Dedifferentiated amniotic fluid mesenchymal stem cell (primary cell): ENCODE results near the gene CFAP77.
A peak's percentile ranks its signal among the peaks of the same experiment; 100 is the strongest.
"Not testable (repeated sequence)": the region's sequence is repeated elsewhere in the genome, so short reads cannot be mapped to it uniquely, and the experiment has no call there.

Experiments
- DNase-seq: peaks from one replicate; pipeline ENCODE4 v3.0.0-alpha.2; 2016; ENCODE audit errors: extremely low spot score

CFAP77 gene

DNA sequence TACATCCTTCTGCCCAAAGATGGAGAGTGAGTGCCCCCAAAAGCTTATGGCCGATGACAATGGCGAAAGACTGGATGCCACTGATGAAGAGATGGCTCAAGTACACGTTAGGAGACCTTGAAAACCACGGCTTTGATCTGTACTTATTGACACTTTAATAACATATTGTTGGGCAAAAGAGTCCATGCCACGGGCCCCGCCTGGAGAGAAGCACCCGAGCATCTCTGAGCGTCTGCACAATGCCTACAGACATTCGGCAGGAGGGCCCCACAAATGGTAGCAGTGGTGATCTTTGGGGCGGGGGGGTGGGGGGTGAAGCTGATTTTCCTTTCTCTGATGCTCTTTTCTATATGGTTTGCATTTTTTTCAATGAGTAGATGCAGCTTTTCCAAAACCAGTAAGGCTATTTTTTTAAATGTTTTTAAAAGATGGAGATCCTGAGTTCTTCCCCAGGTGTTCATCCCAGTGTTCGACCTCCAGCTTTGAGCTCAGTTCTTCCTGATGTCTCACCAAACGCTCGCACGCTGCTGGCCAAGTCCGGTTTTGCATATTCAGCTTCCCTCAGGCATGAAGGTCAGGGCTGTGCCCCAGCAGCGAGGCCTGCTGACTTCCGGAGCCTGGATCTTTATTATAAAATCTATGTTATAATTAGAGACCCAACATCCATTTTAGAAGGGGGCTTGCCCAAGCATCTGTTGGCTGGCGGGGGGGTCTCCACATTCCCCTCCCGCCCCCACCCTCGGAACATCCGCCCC is 138.1 kb downstream of the CFAP77 start:
- no peak for DNase-seq

- no peak for DNase-seq
Observed at GRCh38 chr9:132548751-132549640, 139.0 kb downstream of the CFAP77 start.

DNA sequence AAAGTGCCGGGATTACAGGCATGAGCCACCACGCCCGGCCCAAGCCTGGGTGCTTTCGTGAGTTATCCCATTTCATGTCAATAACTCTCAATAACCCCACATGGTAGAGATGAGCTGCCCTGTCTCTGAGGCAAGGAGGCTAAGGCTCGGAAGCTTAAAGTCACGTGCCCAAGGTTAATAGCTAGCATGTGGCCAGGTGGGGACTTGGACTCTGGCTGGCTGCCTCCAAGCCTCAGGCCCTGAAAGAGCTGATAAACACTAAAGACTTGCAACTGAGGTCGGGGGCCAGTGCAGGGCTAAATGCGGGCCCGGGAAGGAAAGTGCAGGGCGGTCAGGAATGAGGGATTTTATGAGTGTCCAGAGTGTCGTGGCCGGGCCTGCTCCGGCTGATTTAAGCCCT is 141.5 kb downstream of the CFAP77 start:
- DNase-seq: no peak

DNA sequence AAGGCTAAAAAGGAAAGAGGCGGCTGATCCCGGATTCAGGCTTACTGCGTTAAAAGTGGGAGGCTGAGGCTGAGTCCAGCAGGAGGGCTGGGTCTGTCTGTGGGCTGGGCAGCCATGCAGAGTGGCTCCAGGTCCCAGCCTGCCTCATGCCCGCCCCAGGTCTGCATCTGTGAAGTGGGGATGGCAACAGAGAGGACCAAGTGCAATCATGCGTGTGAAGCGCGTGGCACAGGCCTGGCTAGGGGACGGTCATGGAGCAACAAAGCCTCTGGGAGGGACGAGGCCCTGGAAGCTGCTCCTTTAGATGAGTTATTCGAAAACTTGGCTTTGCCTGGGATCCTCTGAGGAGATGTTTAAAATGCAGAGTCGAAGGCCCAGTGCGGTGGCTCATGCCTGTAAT is 142.0 kb downstream of the CFAP77 start:
- no peak for DNase-seq

GRCh38 chr9:132554755-132555154 is 144.7 kb downstream of the CFAP77 start:
- no peak for DNase-seq

DNA sequence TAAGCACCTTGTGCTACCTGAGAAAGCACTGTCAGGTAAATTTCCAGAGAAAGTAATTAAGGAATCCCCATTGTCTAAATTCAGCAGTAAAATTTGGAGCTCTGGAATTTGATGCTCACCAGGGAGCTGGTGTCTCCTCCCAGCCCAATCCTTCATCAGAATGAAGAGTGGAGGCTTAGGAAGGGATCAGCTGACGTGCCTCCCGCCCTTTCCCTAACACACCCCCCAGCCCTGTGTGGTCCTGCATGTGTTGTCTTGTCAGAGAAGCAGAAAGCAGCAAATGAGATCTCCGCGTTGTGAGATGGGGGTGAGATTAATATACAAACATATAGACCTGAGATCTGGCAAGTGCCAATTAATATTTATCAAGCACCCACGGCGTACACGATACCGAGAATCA is 145.5 kb downstream of the CFAP77 start:
- DNase-seq: no peak

DNA sequence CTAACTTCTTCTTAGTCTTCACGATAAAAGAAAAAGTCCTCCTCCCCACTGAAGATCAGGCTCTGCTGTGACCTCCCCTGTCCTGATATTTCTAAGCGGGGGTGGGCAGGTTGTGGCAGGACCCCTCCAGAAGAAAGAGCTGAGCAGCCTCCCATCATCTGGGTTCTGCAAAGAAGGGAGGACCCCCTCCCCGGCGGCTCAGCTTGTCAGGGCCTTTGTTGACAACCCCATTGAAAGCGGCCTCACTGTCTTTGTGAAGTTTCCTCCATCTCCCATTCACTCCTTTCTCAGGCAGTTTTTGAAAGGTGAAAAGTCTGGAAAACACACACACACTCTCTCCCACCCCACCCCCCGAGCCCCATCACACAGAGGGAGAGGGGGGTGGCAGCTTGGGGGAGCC is 146.2 kb downstream of the CFAP77 start:
- DNase-seq: no peak

DNA sequence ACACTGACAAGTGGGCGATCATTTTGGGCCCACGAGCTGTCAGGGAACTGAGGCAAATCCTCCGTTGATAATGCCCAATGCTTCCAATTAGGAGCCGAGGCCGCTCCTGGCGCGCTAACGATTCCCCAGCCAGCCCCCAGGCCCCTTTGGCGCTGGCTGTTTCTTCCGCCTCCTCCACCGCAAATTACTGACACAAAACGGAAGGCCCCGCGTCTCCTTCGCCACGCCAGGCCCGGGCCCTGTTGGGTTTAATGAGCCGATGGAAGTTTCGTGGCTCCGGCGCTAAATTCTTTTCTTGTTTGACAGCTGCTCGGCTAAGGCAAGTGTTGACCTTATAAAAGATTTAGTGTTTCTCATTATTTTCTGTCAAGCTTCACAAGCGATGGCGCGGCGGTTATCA is 146.7 kb downstream of the CFAP77 start:
- DNase-seq: no peak

DNA sequence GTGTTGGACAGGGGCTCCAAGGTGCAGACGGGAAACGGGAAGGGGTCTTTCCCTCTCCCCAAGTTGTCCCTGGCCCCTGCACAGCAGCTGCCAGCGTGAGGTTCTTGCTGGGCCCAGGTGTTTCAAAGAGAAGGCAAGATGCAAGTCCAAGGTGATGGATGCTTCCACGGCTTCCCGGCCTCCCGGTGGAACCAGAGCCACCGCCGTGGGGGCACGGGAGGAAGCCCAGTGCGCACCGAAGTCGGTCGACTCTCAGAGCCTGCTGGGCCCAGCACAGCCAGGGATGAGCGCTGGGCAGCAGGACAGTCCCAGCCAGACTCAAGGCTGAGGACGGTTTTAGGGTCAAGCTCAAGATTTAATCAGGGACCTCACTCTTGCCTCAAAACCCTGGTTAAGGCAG is 147.1 kb downstream of the CFAP77 start:
- no peak for DNase-seq

DNA sequence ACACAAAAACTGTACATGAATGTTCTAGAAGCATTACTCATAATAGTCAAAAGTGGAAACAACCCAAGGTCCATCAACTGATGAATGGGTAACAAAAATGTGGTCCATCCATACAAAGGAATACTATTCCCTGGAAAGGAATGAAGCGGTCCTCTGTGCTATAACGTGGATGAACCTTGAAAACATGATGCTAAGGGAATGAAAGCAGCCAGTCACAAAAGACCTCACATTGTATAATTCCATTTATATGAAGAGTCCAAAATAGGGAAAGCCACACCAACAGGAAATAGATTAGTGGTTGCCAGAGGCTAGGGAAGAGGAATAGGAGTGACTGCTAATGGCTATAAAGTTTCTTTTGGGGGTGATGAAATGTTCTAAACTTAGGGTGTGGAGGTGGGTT is 149.7 kb downstream of the CFAP77 start:
- no peak for DNase-seq

DNA sequence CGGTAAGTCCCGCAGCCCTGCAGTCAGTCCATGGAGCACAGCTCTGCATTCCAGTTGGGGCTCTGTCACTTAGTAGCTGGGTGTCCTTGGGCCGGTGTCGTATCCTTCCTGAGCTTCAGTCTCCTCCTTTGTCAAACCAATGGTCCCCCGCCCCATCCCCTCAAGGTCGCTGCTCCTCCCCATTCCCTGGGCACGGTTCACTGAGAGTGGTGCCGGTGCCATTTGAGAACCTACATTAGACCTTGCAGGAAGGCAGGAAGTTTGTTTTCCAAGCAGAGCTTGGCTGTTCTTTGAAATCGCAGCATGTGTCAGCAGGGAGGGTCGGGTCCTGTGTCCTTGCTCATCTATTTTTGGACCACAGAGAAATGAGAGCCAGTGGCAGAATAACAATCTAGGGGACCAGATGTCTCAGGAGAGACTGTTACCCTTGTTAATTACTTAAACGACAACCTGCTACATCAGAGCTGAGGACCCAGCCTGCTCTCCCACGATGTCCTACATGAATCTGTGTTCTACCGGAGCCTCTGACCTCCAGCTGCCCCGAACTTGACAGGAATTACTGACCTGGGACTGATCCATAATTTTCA is 150.7 kb downstream of the CFAP77 start:
- DNase-seq: no peak

DNA sequence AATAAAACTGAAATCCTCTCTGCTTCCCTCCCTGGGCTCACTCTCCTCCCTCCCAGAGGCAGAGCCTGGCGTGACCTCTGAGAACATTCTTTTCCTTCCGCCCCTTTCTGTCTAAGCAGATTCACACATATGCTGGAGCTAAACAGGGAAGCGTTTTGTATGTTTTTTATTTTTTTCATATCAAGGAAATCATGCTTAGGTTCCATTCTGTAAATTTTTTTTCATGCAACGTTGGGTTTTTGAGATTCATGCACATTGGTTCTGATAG is 152.2 kb downstream of the CFAP77 start:
- DNase-seq: no peak

DNA sequence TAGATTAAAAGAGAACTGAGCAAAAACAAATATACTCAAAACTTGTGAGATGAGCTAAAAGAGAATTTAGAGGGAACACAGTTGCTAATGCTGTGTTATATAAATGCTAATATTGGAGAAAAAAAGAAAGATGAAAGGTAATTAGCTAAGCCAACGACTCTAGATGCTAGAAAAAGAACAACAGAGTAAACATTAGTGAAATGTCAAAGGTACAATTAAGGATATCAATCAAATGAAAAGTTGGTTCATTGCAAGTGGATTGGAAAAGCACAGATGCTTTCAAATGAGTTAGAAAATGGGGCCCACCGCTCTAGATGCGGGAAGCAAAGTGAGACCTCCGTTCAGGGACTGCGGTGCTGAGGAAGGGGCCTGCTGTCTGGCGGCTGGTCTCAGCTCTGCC is 154.5 kb downstream of the CFAP77 start:
- DNase-seq: no peak

- not testable (repeated sequence) for DNase-seq
Observed at GRCh38 chr9:132568787-132569186, 158.8 kb downstream of the CFAP77 start.

GRCh38 chr9:132571806-132572600 is 162.0 kb downstream of the CFAP77 start:
- DNase-seq: no peak

GRCh38 chr9:132572921-132573320 is 162.9 kb downstream of the CFAP77 start:
- DNase-seq: no peak

DNA sequence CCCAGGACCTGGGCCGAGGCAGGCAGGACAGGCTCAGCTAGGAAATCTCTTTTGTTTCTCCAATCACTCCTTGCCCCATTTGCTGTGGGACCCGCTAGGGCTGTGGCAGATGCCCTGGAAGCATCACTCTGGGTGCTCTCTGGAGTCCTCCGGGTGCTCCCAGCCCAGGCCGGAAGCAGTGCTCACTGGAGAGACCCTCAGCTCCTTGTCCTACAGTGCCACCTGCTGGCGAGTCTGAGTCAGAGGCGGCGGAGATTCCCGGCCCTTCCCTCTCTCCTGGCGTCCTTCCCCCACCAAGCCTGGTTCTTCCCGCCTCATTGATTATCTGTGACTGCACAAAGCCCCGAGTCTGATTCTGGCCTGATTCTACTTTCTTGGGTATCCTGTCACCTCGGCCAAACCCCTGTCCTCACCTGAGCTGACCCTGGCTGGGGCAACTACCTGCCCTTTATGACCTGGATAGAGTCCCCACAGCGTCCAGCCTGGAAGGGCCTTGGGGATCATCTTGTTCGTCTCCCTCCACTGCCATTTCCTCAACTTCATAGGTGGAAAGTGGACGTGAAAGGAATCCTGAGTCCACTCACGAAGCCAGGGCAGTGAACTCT is 165.1 kb downstream of the CFAP77 start:
- DNase-seq: peak; percentile 50

DNA sequence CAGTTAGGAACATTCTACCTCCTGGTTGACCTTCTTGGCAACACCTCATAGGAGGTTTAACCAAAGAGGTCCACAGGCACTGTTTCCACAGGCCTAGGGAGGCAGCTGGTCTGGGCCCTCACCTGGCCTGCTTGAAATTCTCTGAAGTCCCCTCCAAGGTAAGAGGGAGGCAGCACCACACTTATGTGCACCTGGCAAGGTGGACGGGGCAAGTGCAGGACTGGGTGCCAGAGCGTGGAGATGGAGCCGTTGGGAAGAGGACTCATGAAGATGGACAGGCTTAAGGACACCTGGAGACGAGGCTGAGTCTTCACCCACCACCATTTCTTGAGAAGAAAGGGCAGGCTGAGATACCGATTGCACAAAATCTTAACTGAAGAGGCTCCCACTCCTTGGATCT is 165.8 kb downstream of the CFAP77 start:
- DNase-seq: no peak

GRCh38 chr9:132577119-132577518 is 167.1 kb downstream of the CFAP77 start:
- DNase-seq: no peak

DNA sequence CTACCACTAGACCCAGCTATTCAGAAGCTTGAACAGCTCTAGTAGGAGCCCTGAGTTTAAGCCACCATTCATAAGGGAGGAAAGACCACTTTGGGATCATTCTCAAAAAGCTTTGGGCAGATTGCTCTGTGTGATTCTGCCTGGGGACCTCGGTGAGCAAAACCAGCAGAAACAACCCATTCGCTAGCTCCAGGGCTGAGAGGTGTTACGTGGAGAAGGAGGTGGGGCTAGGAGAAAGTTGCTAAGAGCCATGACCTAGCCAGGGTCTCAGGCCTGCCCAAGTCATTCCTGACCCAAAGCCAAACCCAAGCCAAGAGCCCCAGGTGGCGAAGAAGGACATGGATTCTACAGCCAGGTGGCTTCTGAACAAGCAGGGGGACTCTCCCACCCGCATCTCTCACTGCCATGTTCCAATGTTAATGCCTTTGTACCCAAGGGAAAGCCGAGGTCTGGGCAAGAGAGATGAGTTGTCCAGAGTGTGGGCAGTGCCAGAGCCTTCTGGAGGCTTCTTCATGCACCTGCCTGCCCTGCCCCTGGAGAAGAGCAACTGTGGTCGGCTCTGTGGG is 168.4 kb downstream of the CFAP77 start:
- DNase-seq: no peak

GRCh38 chr9:132579427-132579798 is 169.4 kb downstream of the CFAP77 start:
- DNase-seq: no peak
